RWPE1 (cell line): Measurements from ENCODE around the gene CSHL1.

Source experiments
- CTCF ChIA-PET: fragments of 350-600 bp; sonication (Branson Sonifier 250); formaldehyde crosslinking; extraction: SDS; loops from one replicate; lab custom pipeline; 2021; lab: Yijun Ruan, JAX
- POLR2A ChIA-PET: fragments of 400-600 bp; formaldehyde crosslinking; extraction: SDS; loops from one replicate; lab custom pipeline; 2020; ENCODE audit warnings: antibody characterized with exemption; ENCODE audit not compliant: low non-redundant PET; lab: Yijun Ruan, JAX
- DNase-seq: peaks from one replicate; pipeline ENCODE4 v3.0.0; 2012; ENCODE audit warnings: low spot score
- H3K27ac ChIP-seq: fragments of 450-650 bp; 2 replicates; pipeline ENCODE4 v1.5.1; 2017
- TF ChIP-seq, protein P1 (sequence below): fragments of 450-650 bp; conservative IDR thresholded peaks from 2 replicates; pipeline ENCODE4 v1.5.1; 2017; ENCODE audit warnings: low read depth, mild to moderate bottlenecking

CSHL1 gene

GRCh38 chr17:63941162-63941561, 30.1 kb upstream of the CSHL1 start:
- no peak for DNase-seq
- ChIA-PET POLR2A (no interaction called here), CTCF (interaction anchor here (0.8 kb wide), 1 partner anchor 92 kb away, joined by 4 read pairs; no protein-coding TSS in a partner anchor)
- H3K27ac ChIP-seq, result no peak overlapping the region
- TF ChIP-seq, protein P1, sequence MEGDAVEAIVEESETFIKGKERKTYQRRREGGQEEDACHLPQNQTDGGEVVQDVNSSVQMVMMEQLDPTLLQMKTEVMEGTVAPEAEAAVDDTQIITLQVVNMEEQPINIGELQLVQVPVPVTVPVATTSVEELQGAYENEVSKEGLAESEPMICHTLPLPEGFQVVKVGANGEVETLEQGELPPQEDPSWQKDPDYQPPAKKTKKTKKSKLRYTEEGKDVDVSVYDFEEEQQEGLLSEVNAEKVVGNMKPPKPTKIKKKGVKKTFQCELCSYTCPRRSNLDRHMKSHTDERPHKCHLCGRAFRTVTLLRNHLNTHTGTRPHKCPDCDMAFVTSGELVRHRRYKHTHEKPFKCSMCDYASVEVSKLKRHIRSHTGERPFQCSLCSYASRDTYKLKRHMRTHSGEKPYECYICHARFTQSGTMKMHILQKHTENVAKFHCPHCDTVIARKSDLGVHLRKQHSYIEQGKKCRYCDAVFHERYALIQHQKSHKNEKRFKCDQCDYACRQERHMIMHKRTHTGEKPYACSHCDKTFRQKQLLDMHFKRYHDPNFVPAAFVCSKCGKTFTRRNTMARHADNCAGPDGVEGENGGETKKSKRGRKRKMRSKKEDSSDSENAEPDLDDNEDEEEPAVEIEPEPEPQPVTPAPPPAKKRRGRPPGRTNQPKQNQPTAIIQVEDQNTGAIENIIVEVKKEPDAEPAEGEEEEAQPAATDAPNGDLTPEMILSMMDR, result no peak

- no peak for DNase-seq
- TF ChIP-seq, protein P1, result no peak
- POLR2A ChIA-PET, result no interaction called here
- CTCF ChIA-PET, result interaction anchor here (0.6 to 0.8 kb wide), 2 partner anchors 85 to 92 kb away, joined by 3 to 4 read pairs; no protein-coding TSS in a partner anchor
- no peak overlapping the region for H3K27ac ChIP-seq
Observed at GRCh38 chr17:63940584-63940983, 29.5 kb upstream of the CSHL1 start.

GRCh38 chr17:63939884-63940283, 28.8 kb upstream of the CSHL1 start:
- ChIA-PET POLR2A (no interaction called here), CTCF (interaction anchor here (0.6 kb wide), 1 partner anchor 9 kb away, joined by 3 read pairs; no protein-coding TSS in a partner anchor)
- H3K27ac ChIP-seq, result no peak overlapping the region
- TF ChIP-seq, protein P1, result no peak
- no peak for DNase-seq

DNA sequence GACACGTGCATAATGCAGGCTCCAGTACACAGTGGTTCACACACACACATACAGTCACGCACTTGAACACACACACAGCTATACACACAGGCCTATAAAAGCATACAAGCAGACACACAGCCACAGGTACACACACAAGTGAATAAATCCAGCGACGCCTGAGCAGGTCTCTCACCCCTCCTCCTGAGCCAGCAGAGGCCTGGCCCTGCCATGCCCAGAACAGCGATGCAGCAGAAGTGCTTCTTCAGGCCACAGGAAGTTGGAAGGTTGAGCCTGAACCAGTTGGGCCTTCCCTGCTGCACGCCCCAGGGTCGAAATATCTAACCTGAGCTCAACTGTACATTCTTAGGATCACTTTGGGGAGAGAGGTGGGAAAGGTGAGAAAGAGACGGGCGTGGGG, 28.3 kb upstream of the CSHL1 start:
- POLR2A ChIA-PET, result no interaction called here
- CTCF ChIA-PET, result interaction anchor here (0.6 kb wide), 1 partner anchor 9 kb away, joined by 3 read pairs; no protein-coding TSS in a partner anchor
- no peak for DNase-seq

GRCh38 chr17:63937920-63938319, 26.9 kb upstream of the CSHL1 start:
- DNase-seq, result no peak
- no peak overlapping the region for H3K27ac ChIP-seq
- POLR2A ChIA-PET, result no interaction called here
- TF ChIP-seq, protein P1, result no peak
- CTCF ChIA-PET, result interaction anchor here (1.4 kb wide), 1 partner anchor 19 kb away, joined by 3 read pairs; no protein-coding TSS in a partner anchor

More for the DNA sequence above, 28.3 kb upstream of the CSHL1 start:
- TF ChIP-seq, protein P1, result no peak
- no peak overlapping the region for H3K27ac ChIP-seq

DNA sequence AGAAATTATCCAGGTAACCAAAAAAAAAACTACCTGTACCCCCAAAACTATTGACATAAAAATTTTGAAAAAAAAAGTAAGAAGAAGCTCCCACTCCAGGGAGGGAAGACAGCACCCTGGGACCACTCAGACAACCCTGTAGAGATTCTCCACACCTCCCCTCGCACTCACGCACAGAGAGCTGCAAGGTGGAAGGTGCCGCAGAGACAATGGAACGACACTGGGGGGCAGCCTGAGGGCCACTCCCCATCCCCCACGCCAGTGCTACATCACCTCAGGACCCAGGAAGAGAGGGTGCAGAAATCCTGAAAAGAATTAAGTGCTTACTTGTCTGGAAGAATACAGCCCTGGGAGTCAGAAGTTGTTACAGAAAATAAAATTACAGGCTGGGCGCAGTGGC, 26.3 kb upstream of the CSHL1 start:
- CTCF ChIA-PET, result interaction anchor here (0.6 to 1.4 kb wide), 4 partner anchors 9 to 89 kb away, joined by 3 to 4 read pairs (median 4); no protein-coding TSS in a partner anchor
- no peak for DNase-seq
- H3K27ac ChIP-seq, result no peak overlapping the region
- TF ChIP-seq, protein P1, result no peak
- POLR2A ChIA-PET, result no interaction called here
